Body of pancreas (tissue), 4 donors: ENCODE results near the gene MINDY3. TPM values are rescaled to one million over a fixed set of nuclear protein-coding genes. Genes with fewer than 3 reads are reported as not detected.

Experiments used
- ATAC-seq: fragments of 150-250 bp; one replicate; pipeline ENCODE4 v1.9.1; 2016
- DNase-seq, 4 donors: peaks; one replicate each; pipeline ENCODE4 v3.0.0-alpha.2; 2019
- H3K27ac ChIP-seq, 4 donors: fragments of 200-600 bp; sonication (generic); 1 replicate in 3 of 4; 2 replicates in 1 of 4; pipeline versions ENCODE4 v1.5.1 to v1.6.1; 2016 to 2019; ENCODE audit warnings: mild to moderate bottlenecking in 1 of 4, mixed read lengths in 1 of 4, moderate library complexity in 1 of 4
- H3K27me3 ChIP-seq, 2 donors: fragments of 200-600 bp; sonication (generic); one replicate each; pipeline ENCODE4 v1.6.0; 2016; ENCODE audit warnings: mild to moderate bottlenecking in 1 of 2
- H3K36me3 ChIP-seq, 2 donors: fragments of 200-600 bp; sonication (generic); replicated peaks in 1 of 2; 2 replicates each; pipeline ENCODE4 v1.5.1; 2016; ENCODE audit warnings: low read depth in 2 of 2; ENCODE audit not compliant: insufficient read depth in 1 of 2
- H3K4me1 ChIP-seq: fragments of 200-600 bp; sonication (generic); one replicate; pipeline ENCODE4 v1.6.0; 2016
- H3K4me3 ChIP-seq, 2 donors: fragments of 200-600 bp; sonication (generic); 1 replicate in 1 of 2; 2 replicates in 1 of 2; pipeline ENCODE4 v1.5.1; 2016 to 2019
- H3K9me3 ChIP-seq, 3 donors: fragments of 200-600 bp; sonication (generic); 1 replicate in 2 of 3; 2 replicates in 1 of 3; pipeline ENCODE4 v1.5.1; 2016
- POLR2A ChIP-seq, 3 donors: fragments of 450-650 bp; IDR thresholded peaks; one replicate each; pipeline ENCODE4 v1.6.1; 2016; ENCODE audit warnings: antibody characterized with exemption in 3 of 3, mild to moderate bottlenecking in 2 of 3
- WGBS, 2 donors: methylation state at CpG; one replicate each; pipeline ENCODE4 v1.1.5; 2017; 5-methylcytosine and 5-hydroxymethylcytosine counted together
- intact Hi-C: fragments of 100-400 bp; cut with DNase I; formaldehyde crosslinking; loops from one replicate; pipeline ENCODE4 v1.15.1; 2023
- total RNA-seq, 2 donors: library from RNA; depleted of rRNA; stranded (reverse); fragments of >200 nt; gene quantifications; one replicate each; pipeline ENCODE4 v1.1.0, GENCODE V29; 2016
- TF ChIP-seq, protein P1 (sequence below), 7 experiments: fragments of 450-650 bp in 4 of 7; fragments of 200-600 bp in 3 of 7; sonication (generic) in 3 of 7; IDR thresholded peaks; one replicate each; pipeline ENCODE4 v1.5.1; 2016 to 2019; ENCODE audit warnings: antibody characterized with exemption in 7 of 7

Gene MINDY3
- total RNA-seq, 2 donors from 2014 or later = 15.6 to 22.1 TPM

DNA sequence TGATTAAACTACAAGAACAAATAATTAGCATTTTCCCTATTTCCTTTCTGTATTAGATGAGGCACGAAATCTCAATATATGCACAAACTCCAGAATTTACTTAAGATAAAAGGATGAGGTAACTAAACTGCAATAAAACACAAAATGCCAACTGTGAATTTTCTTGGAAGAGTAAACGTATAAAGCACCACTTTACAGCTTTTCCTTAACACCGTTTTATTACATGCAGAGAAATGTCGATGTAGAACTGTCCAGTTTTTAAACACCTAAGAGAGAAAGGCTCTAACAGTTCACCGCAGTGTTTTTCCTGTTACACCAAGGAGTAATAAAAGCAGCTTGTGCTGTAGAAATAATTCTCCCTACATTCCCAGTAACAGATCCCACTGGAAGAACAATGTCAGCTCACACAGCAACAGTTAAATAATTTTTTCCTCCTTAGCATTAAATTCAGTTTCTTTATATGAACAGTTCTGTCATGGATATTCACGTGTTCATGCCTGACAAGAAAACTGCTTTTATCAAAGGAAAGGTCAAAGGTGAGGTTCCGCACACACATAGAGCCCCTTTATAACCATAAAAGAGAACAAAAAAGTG lies 52.0 kb downstream of the MINDY3 start:
- Histone ChIP-seq H3K27me3 (no peaks in the 10 kb centered on the region), H3K9me3 (no peaks in the 10 kb centered on the region), H3K36me3 (no peaks in the 10 kb centered on the region), H3K27ac (no peak overlapping the region), H3K4me3 (no peak overlapping the region), H3K4me1 (no peaks in the 10 kb centered on the region)
- intact Hi-C loops = no loop called here
- DNase-seq = no peak
- TF ChIP-seq, protein P1, sequence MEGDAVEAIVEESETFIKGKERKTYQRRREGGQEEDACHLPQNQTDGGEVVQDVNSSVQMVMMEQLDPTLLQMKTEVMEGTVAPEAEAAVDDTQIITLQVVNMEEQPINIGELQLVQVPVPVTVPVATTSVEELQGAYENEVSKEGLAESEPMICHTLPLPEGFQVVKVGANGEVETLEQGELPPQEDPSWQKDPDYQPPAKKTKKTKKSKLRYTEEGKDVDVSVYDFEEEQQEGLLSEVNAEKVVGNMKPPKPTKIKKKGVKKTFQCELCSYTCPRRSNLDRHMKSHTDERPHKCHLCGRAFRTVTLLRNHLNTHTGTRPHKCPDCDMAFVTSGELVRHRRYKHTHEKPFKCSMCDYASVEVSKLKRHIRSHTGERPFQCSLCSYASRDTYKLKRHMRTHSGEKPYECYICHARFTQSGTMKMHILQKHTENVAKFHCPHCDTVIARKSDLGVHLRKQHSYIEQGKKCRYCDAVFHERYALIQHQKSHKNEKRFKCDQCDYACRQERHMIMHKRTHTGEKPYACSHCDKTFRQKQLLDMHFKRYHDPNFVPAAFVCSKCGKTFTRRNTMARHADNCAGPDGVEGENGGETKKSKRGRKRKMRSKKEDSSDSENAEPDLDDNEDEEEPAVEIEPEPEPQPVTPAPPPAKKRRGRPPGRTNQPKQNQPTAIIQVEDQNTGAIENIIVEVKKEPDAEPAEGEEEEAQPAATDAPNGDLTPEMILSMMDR (IDR thresholded peaks at IDR 0.05) = no peak
- no peak for TF ChIP-seq POLR2A (IDR thresholded peaks at IDR 0.05)
- ATAC-seq = no peak
- WGBS, 2 donors = 84 to 86% methylated on average over 7 of the region's 7 CpGs

DNA sequence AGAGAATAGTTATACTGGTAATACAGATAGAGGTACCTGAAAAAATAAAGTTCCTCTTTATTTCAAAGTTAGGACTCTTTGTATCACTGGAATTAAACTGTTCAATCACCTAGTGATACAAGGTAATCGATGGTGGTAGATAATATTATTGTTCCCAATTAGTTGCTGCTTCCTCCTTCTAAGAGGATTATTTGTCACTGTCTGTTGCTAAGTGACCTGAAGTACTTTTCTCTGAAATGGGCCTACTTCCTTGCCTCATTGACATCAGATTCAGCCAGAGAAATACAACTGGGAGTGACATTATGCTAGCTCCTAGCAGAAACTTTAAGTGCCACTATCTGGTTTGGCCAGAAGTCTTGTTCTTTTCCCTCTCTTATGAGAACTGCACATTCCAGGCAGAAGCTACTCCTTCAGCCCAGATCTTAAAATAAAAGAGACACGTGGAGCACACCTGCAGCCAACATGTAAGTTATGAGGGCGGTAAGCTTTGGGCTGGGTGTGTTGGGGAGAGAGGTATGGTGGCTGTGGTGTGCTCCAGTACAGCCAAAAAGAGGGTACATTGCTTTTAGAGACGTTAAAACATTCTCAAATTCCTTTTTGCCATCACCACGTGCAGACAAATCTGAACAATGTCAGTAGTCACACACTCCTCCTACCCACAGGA lies 54.8 kb downstream of the MINDY3 start:
- H3K36me3 ChIP-seq = no peaks in the 10 kb centered on the region
- DNase-seq = no peak
- no peak overlapping the region for H3K27ac ChIP-seq
- H3K4me1 ChIP-seq = no peaks in the 10 kb centered on the region
- TF ChIP-seq POLR2A (IDR thresholded peaks at IDR 0.05) = no peak
- TF ChIP-seq, protein P1 (IDR thresholded peaks at IDR 0.05) = no peak
- intact Hi-C loops = no loop called here
- no peak overlapping the region for H3K4me3 ChIP-seq
- WGBS, 2 donors = 90 to 91% methylated on average over 5 of the region's 5 CpGs
- peaks cover 0 to under 1% (median 0%) of the 10 kb centered on the region in 3 donors for H3K9me3 ChIP-seq
- no peak for ATAC-seq
- no peaks in the 10 kb centered on the region for H3K27me3 ChIP-seq

DNA sequence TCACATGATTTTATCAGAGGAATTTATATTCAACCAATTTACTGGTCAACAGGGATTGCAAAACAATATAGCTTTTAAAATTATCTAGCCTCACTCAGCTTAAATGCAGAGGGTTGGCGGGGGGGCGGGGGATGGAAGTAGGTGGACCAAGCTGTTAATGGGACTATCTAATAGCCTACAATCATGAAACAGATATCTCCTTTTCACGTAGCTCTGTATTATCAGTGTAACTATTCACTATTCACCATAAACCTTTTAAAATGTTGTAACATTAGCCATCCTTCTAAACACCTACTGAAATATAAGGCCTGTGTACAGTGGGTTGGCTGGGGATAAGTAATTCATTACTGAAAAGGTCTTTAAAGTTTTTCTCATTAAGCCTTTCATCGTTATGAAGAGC lies 56.2 kb downstream of the MINDY3 start:
- no peak for TF ChIP-seq POLR2A (IDR thresholded peaks at IDR 0.05)
- TF ChIP-seq, protein P1 (IDR thresholded peaks at IDR 0.05) = no peak
- H3K9me3 ChIP-seq = peaks cover 0 to 4% (median 0%) of the 10 kb centered on the region in 3 donors
- H3K36me3 ChIP-seq = no peaks in the 10 kb centered on the region
- no peak for DNase-seq
- no peaks in the 10 kb centered on the region for H3K4me1 ChIP-seq
- no peak overlapping the region for H3K4me3 ChIP-seq
- no peak for ATAC-seq
- 96 to 97% methylated on average over 4 of the region's 4 CpGs for WGBS, 2 donors
- intact Hi-C loops = no loop called here
- no peaks in the 10 kb centered on the region for H3K27me3 ChIP-seq
- H3K27ac ChIP-seq = no peak overlapping the region

DNA sequence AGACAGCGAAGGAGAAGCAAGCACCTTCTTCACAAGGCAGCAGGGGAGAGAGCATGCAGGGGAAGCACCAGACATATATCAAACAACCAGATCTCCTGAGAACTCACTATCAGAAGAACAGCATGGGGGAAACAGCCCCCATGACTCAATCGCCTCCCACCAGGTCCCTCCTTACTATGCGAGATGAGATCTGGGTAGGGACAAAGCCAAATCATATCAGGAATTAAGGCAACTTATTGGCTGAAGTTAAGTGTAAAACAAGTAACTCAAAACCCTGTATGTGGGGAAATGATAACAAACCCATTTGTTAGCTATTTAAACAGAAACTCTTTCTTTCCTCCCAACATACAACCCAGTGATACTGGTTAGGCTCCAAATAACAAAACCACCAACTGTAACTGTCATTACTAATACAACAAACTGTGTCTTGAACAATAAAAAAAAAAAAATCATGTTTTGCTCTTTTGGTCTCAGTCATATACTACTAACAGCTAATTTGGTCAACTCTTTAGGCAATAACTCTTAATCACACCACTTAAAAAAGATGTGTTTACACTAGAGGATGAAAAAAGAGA lies 57.8 kb downstream of the MINDY3 start:
- ATAC-seq = no peak
- DNase-seq = no peak
- 87 to 96% methylated on average over 3 of the region's 3 CpGs for WGBS, 2 donors
- intact Hi-C loops = no loop called here
- no peak for TF ChIP-seq POLR2A (IDR thresholded peaks at IDR 0.05)
- TF ChIP-seq, protein P1 (IDR thresholded peaks at IDR 0.05) = no peak
- Histone ChIP-seq H3K27me3 (no peaks in the 10 kb centered on the region), H3K36me3 (no peaks in the 10 kb centered on the region), H3K9me3 (peaks cover 0 to 4% (median 0%) of the 10 kb centered on the region in 3 donors), H3K4me1 (no peaks in the 10 kb centered on the region), H3K4me3 (no peak overlapping the region), H3K27ac (no peak overlapping the region)
